Midbrain (tissue), 1 donor: ENCODE measurements around the gene PATJ.
"Not testable (repeated sequence)": the region's sequence is repeated elsewhere in the genome, so short reads cannot be mapped to it uniquely, and the experiment has no call there.

ENCODE experiments used
- DNase-seq: peaks from one replicate; lab custom pipeline; 2025; lab: John Stamatoyannopoulos, UW

Gene PATJ

DNA sequence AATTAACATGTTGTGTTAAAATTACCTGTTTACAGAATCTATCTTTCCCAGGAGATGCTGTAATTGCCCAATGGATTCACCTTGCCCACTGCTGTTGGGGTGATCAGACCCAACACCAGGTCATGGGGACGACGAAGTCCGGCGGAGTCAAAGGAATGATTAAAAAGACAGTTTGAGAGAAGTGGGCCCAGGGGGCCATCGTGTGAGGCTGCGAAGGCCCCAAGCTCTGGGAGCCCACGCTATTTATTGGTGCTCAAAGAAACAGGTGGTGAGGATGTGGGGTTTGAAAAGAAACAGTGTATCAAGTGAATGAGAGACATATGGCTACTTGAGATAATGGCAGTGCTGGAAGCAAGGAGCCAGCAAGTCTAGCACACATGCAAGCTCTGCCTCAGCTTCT lies 436.1 kb downstream of the PATJ start:
- DNase-seq = no peak

DNA sequence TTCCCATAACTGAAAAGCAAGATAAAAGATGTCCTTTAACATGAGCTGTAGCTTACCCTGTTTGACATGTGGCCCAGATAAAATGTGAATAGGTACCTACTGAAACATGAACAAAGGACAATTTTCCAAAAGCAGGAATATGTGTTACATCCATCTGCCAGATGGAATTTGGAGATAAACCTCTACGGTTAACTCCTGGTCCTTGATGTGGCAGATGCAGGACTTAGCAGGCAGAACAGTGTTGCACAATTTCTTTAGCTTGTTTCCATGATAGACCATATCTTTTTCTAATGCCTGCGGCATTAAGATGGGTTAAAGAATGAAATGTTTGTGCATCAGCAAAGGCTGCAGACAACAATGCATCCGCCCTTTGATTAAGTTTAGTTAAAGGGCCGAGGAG lies 437.8 kb downstream of the PATJ start:
- not testable (repeated sequence) for DNase-seq

DNA sequence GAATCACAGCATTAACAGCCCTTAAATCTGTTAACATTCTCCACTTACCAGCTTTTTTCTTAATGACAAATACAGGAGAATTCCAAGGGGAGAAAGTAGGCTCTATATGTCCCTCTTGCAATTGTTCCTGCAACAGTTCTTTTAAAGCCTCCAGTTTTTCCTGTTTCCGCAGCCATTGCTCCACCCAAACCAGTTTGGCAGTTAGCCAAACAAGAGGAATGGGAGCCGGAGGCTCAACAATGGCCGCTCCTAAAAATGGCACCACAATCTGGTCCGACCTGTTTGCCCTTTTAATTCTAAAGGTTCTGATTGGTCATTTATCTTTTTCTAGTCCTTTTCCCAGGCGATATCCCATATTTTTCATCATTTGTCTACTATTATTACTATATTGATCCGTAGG lies 438.4 kb downstream of the PATJ start:
- no peak for DNase-seq

DNA sequence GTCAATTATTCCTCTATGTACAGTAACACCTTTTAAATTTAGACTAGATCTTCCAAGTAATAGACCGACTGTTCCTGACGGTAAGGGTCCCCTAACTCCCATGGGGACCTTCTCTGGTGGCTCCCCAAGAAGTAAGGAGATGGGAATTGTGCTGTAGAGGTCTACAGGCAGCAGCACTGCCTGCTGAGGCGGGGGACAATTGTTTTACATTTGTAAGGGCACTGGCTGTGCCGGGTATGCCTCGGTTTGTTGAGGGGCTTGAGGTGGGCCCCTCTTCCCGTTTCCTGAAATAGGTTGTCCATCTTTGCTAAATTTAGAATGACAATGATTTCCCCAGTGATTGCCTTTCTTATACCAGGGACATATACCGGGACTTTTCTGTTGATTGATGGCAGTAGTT lies 439.3 kb downstream of the PATJ start:
- DNase-seq = no peak

DNA sequence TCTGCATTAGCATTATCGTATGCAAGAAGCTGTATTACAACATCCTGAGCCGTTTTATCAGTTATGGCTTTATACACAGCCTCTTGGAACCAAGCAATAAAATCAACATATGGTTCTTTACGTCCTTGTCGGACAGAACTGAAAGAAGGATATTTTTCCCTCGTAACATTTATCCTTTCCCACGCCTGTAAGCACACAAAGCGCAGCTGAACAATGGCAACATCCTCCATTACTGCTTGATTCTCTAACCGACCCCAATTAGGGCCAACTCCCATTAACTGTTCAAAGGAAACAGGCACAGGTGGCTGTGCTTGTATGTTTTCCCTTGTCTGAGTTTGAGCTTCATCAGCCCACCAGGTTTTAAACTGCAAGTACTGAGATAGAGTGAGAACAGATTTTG lies 439.9 kb downstream of the PATJ start:
- not testable (repeated sequence) for DNase-seq

DNA sequence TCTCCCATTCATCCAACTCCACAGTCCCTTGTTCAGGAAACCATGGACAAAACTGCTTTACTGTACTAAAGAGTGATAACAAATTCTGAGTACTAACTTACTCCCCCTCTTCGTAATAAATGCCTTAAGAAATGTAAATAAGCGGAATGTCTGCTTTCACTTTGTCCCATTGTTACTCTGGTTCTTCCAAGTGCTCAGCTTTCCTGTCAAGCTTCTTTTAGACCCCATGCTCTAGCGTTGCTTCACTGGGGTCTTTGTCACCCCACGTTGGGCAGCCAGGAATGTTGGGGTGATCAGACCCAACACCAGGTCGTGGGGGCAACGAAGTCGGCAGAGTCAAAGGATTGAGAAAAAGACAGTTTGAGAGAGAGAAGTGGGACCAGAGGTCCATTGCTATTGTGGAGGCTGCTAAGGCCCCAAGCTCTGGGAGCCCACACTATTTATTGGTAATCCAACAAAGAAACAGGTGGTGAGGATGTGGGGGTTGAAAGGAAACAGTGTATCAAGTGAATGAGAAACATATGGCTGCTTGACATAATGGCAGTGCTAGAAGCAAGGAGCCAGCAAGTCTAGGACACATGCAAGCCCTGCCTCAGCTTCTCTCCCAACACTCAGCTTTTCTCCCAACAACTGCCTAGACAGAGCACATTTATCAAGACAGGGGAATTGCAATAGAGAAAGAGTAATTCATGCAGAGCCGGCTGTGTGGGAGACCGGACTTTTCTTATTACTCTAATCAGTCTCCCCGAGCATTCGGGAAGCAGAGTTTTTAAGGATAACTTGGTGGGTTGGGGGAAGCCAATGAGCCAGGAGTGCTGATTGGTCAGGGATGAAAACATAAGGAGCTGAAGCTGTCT lies 441.1 kb downstream of the PATJ start:
- DNase-seq = not testable (repeated sequence)

DNA sequence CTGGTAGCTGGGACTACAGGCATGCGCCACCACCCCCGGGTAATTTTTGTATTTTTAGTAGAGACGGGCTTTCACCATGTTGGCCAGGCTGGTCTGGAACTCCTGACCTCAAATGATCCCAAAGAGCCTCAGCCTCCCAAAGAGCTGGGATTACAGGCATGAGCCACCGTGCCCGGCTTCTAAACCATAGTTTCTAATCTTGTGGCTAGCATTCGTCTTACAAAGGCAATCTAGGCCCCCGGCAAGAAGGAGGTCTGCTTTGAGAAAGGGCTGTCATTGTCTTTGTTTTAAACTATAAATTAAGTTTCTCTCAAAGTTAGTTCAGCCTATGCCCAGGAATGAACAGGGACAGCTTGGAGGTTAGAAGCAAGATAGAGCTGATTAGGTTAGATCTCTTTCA lies 442.1 kb downstream of the PATJ start:
- DNase-seq = no peak

DNA sequence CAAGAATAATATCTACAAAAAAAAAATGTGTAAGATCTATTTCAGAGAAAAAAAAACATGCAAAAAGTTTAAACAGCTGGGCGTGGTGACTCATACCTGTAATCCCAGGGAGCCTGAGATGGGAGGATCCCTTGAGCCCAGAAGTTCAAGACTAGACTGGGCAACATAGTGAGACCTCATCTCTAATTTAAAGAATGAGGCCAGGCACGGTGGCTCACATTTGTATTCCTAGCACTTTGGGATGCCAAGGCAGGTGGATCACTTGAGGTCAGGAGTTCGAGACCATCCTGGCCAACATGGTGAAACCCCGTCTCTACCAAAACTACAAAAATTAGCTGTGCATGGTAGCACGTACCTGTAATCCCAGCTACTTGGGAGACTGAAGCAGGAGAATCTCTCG lies 443.0 kb downstream of the PATJ start:
- DNase-seq = not testable (repeated sequence)

DNA sequence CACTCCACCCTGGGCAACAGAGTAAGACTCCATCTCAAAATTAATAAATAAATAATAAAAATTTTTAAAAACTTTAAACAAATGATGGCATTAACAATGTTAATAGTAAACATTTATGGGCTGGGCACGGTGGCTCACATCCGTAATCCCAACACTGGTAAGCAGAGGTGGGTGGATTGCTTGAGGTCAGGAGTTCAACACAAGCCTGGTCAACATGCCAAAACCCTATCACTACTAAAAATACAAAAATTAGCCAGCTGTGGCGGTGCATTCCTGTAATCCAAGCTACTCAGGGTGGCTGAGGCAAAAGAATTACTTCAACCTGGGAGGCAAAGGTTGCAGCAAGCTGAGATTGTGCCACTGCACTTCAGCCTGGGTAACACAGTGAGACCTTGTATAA lies 443.4 kb downstream of the PATJ start:
- no peak for DNase-seq

DNA sequence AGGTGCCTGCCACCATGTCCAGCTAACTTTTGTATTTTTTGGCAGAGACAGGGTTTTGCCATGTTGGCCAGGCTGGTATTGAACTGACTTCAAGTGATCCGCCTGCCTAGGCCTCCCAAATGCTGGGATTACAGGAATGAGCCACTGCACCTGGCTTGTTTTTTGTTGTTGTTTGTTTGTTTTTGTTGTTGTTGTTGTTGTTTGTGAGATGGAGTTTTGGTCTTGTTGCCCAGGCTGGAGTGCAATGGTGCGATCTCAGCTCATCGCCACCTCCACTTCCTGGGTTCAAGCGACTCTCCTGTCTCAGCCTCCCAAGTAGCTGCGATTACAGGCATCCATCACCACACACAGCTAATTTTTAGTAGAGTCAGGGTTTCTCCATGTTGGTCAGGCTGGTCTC lies 445.3 kb downstream of the PATJ start:
- DNase-seq = no peak

DNA sequence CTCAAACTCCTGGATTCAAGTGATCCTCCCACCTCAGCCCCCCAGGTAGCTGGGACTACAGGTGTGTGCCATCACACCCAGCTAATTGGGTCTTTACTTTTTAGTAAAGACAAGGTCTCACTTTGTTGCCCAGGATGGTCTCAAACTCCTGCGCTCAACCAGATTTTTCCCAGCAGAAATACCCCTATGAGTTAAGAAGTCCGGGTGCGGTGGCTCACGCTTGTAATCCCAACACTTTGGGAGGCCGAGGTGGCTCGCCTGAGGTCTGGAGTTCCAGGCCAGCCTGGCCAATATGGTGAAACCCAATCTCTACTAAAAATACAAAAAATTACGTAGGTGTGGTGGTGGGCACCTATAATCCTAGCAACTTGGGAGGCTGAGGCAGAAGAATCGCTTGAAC lies 445.8 kb downstream of the PATJ start:
- DNase-seq = no peak

DNA sequence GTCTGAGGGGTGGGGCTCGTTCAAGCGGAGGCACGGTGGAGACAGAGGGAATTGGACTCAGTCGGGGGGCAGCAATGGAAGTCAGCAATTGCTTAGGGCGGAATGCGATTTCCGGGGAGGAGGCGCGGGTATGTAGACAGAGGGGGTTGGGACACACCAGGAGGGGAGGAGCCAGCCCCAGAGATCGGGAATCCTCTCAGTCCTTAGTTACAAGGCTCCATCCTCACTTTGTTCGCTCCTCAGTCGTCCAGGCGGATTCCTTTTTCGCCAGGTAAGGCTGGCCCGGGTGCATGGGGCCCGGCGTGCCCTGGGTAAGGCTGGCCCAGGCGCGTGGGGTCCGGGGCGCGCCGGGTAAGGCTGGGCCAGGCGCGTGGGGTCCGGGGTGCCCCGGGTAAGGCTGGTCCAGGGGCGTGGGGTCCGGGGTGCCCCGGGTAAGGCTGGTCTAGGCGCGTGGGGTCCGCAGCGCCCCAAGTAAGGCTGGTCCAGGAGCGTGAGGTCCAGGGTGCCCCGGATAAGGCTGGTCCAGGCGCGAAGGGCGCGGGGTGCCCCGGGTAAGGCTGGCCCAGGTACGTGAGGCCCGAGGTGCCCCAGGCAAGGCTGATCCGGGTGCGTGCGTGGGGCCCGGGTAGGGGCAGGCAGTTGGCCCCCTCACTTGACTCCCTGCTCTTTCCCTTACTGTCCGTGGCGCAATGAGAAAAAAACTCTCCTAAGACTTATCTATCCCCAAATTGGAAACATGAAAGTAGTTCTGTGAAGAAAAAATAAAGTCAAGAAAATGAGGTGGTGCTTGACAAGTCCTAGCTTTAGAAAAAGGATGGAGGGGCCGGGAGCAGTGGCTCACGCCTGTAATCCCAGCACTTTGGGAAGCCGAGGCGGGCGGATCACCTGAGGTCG lies 452.6 kb downstream of the PATJ start, which contains the start of gene L1TD1:
L1TD1 (plus strand) TSS at position 199 of the 894 bp plus-strand sequence. CDS start 11,780 bp downstream, outside the sequence.
- DNase-seq = no peak

DNA sequence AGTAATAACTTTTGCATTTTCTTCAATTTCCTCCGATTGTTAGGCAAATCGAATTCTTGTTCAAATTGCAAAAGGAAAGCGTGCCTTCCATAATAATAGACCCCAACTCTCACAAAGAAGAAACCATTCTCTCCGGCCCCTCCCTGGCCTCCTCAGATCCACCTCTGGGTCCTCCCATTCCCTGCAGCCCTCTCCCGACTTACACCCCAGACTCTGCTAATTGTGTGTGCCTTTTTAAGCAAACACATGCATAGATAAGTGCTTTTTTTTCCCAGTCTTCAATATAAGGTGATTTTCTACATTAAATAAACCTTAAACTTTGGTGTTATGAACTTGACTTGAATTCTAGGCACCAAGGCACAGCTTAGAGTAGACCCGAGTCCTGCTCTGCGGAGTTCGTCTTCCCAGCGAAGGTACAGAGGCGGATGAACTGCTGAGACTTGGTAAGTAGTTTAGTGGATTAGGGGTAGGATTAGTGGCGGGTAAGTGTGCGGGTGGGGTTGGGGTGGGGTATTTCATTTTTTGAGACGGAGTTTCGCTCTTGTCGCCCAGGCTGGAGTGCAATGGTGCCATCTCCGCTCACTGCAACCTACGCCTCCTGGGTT lies 453.9 kb downstream of the PATJ start:
- DNase-seq = no peak

DNA sequence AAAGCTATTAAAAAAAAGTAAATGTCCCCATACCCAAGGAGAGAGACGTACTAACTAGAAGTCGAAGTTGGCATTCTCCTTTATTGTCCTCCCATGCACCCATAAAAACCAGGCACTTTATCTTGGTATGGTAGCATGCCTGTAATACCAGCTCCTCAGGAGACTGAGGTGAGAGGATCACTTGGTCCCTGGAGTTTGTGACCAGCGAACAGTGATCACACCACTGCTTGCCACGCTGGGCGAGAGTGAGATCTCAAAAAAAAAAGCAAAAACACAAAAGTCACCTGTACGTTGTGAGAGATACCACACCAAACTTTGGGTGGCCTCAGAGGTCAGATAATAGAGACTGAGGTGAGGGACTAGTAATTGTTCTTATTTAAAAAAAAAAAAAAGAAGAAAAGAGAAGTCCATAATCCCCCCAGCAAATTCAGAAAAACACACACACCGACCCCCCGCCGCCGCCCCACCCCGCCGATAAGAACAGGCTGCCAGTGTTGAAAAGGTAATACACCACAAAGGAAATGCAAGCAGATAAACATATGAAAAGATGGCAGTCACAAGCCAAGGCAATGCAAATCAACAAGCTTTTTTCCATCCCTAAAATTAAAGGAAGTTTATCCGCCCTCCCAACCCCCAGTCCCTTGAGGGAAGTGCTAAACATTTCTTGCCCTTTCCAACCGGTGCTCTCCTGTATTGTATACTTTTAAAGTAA lies 455.9 kb downstream of the PATJ start:
- DNase-seq = no peak

DNA sequence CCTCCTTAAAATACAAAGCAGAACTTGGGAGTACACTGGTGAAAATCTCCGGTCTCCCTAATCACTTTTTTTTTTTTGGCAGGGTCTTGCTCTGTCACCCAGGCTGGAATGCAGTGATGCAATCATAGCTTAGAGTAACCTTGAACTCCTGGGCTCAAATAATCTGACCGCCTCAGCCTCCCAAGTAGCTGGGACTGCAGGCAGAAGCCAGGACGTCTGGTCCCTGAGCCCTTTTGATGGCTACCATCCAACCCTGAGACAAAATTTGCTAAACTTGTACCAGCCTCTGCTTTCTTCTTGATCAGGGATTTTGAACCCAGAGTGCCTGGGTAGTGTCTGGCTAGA lies 456.5 kb downstream of the PATJ start:
- DNase-seq = no peak

DNA sequence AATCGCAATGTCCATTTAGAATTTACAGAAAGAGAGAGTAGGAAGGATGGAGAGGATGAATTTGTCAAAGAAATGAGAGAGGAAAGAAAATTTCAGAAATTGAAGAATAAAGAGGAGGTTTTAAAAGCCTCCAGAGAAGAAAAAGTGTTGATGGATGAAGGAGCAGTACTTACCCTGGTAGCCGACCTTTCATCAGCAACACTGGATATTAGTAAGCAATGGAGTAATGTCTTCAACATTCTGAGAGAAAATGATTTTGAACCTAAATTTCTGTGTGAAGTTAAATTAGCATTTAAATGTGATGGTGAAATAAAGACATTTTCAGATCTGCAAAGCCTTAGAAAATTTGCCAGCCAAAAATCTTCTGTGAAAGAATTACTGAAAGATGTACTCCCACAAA lies 464.9 kb downstream of the PATJ start:
- no peak for DNase-seq

DNA sequence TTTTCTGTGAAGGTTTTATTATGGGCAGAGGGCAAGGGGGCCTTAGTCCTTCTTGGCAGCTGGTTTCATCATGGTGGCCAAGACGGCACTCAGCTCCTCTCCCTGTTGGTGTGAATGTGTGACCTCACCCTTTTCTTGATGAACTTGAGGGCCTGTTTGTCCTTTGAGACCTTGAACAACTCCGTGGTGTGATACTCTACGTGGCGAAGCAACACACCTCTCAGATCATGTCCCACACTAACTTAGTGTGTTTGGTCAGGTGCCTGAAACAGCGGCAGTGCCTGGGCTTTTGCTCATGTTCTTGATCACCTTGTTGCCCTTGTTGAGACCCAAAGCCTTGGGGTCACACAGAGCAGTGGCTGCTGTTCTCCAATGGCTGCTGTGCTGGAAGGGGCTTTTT lies 465.8 kb downstream of the PATJ start:
- no peak for DNase-seq

DNA sequence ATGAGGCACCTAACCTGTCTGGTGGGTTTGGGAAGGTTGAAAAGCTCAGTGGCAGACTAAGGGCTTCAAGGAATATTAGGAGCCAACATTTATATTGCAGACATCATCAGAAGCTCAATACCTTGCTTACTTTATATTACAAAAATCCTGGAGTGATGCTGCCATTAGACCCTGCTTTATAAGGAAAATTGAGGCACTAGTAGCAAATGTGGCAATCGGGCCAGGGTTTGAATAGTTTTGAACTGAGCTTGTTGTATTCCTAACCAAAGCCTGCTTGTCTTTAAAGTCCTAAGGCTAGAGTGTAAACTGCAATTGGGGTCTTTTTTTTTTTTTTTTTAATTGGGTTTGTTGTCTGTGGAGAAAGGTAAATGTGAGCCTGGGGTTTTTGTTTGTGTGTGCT lies 466.7 kb downstream of the PATJ start:
- DNase-seq = no peak

DNA sequence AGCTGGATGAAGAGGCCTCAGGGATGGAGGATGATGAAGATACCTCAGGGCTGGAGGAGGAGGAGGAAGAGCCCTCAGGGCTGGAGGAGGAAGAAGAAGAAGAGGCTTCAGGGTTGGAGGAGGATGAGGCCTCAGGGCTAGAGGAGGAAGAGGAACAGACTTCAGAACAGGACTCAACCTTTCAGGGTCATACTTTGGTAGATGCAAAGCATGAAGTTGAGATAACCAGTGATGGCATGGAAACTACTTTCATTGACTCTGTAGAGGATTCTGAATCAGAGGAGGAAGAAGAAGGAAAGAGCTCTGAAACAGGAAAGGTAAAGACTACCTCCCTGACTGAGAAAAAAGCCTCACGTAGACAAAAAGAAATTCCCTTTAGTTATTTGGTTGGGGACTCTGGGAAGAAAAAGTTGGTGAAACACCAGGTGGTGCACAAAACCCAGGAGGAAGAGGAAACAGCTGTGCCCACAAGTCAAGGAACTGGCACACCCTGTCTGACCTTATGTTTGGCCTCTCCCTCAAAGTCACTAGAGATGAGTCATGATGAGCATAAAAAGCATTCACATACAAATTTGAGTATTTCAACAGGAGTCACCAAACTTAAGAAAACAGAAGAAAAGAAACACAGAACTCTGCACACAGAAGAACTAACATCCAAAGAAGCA lies 467.8 kb downstream of the PATJ start:
- DNase-seq = no peak

DNA sequence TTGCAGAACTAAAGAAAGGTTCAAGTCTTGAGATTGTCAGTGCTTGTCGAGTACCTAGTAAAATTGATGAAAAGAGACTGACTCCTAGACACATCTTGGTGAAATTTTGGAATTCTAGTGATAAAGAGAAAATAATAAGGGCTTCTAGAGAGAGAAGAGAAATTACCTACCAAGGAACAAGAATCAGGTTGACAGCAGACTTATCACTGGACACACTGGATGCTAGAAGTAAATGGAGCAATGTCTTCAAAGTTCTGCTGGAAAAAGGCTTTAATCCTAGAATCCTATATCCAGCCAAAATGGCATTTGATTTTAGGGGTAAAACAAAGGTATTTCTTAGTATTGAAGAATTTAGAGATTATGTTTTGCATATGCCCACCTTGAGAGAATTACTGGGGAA lies 468.7 kb downstream of the PATJ start:
- no peak for DNase-seq

DNA sequence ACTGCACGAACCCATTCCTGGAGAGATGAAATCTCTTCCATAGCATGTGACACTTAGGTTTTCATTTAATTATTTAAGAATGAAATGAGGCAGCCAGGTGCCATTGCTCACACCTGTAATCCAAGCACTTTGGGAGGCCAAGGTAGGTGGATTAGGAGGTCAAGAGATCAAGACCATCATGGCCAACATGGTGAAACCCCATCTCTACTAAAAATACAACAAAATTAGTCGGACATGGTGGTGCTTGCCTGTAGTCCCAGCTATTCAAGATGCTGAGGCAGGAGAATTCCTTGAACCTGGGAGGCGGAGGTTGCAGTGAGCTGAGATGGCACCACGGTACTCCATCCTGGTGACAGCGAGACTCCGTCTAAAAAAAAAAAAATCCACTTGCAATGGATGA lies 470.1 kb downstream of the PATJ start:
- no peak for DNase-seq
